ENCODE data around the gene HPSE2.

HPSE2 gene

DNA sequence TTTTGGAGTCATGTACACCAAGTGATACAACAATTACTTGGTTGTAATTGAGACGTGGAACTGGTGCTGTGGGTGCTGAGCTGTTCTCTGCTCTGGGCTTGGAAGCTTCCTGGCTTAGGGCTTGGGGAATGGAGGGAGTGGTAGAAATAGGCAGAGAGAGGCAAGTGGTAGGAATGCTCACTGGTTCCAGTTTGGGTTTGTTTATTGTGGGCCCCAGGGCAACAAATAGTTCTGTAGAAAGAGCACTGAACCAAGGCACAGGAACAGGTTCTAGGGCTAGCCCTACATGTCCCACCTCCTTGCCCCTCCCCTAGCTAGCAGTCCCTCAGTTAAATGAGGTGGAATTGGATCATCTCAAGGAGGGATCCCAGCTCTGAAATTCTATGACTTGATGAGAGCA is 622.2 kb downstream of the HPSE2 start:
- DNase-seq (ENCODE audit: low read depth), result no peak

- DNase-seq (ENCODE audit: low read depth), result peak; percentile 51
These were observed 624.2 kb downstream of the HPSE2 start for GRCh38 chr10:98611436-98611835.

GRCh38 chr10:98610836-98611235 is 624.8 kb downstream of the HPSE2 start:
- DNase-seq (ENCODE audit: low read depth), result no peak

GRCh38 chr10:98610301-98610700 is 625.4 kb downstream of the HPSE2 start:
- DNase-seq (ENCODE audit: low read depth), result no peak

- DNase-seq (ENCODE audit: low read depth), result no peak
These were observed 626.4 kb downstream of the HPSE2 start for GRCh38 chr10:98609265-98609664.

GRCh38 chr10:98608411-98608810 is 627.2 kb downstream of the HPSE2 start:
- DNase-seq (ENCODE audit: low read depth), result peak; percentile 41

DNA sequence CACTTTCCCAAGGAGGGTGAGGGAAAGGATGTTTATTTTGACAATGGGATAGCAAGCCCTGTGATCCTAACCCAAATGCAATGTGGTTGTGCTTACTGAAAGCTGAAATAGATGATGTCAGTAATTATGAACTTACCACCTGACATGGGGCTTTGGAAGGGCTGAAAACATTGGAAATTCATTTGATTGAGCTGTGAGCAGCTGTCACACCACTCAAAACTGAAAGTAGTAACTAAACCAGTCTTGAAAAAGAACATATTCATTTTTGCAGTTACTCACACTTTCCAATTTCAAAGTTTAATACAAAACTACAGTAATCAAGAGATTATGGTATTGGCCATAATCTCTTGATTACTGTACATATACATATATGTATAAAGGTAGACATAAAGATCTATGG is 633.4 kb downstream of the HPSE2 start:
- DNase-seq (ENCODE audit: low read depth), result no peak

DNA sequence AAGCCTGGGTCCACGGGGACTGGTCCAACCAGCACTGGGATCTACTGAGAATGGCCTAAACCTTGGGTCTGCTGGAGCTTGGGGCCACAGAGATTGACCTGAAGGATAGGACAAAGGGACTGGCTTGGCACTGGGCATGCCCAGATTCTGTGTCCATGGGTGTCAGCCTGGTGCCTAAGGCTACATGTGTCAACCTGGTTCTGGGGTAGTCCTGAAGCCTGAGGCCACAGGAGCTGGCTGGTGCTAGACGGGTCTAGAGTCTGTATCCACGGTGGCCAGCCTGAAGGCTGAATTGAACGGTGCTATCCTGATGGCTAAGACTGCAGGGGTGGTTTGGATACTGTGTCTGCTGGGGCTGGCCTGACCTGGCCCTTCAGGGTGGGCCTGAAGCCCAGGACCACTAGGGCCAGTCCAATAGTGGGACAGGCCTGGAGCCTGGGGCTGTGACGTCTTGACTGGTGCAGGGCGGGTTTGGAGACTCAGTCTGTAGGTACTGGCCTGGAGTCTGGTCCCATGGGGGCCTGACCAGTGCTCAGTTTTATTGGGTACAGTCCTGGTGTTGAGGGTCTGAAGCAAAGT is 636.5 kb downstream of the HPSE2 start:
- no peak for DNase-seq (ENCODE audit: low read depth)

- no peak for DNase-seq (ENCODE audit: low read depth)
These were observed 639.2 kb downstream of the HPSE2 start for GRCh38 chr10:98596404-98596803.

DNA sequence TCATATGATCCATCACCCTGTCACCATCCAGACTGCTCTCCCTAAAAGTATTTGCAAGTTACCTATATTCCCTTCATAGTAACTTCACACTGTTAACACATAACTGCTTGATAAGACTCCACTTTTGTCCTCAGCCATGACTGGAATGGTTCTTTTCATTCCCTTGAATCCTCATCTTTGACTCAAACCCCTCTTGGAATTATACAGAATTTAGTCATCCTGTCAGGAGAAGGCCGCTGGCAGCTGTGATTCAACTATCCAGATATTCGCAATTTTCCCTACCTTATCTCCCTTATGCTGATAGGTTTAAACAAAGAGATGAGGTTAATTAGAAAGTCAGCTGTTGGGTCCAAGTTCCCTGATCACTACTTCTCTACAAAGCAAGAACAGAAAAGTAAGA is 646.0 kb downstream of the HPSE2 start:
- DNase-seq (ENCODE audit: low read depth), result no peak

DNA sequence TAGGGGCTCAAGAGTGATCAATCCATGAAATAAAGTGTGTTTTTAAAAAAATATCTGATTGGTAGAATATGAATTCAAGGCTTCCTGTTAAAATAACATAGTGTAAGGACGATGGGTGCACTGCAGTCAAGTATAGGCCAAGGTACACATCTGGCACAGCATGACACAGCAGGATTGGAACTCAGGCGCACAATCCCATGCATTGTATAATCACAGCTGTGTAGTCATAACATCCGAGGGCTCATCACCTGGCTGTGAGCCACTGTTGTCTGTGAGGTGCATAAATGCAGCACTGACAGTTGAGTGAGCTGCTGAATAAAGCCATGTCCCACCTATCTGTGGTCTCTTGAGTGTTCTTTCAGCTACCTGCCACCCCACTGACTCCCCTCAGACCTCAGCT is 646.6 kb downstream of the HPSE2 start:
- peak; percentile 15 for DNase-seq (ENCODE audit: low read depth)

DNA sequence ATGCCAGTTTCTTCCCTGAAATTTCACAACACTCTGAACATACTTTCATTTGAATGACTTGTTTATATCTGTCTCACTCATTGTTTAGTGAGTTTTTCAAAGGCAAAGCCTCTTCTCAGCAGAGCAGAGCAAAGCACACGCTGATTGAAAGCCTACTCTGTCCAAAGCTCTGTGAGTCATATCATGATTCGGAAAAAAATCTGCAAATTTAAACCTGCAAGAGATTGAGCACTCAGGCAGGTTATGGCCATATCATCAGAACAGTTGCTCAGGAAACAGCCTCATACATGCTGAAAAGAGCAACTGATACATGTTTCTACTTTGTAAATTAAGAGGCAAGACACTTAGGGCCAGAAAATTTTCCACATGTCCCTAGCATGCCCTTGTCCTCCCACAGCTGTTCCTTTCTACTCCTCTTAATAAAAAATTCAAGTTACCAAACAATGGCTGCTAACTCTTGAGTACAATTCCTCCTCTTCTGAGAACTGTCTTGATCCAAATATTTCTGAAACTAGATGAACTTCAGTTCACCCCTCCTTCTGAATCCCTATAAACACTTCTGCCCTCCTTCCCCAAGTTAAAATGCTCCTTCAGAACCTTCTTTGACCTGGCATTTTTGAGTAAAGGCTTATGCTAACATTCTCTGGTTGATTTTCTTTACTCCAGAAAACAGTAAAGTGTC is 648.4 kb downstream of the HPSE2 start:
- no peak for DNase-seq (ENCODE audit: low read depth)

- no peak for DNase-seq (ENCODE audit: low read depth)
These were observed 649.6 kb downstream of the HPSE2 start for GRCh38 chr10:98586096-98586495.

DNA sequence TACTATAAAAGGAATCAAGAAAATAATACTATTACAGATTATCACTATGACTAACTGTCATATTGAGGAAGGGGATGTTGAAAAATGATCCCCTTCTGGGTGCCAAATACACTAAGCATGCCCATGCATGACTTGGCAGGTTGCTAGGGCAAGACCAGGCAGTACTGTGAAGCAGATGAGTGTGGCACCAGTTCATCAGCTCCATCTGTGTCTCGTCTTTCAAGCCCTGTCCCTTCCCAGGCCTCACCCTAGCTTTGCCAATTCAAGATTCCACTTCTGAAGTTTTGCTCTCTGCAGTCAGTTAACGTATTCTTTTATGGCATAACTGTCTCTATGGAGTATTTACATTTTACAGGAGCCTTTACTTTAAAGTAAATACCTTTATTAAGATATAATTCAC is 653.3 kb downstream of the HPSE2 start:
- DNase-seq (ENCODE audit: low read depth), result no peak

GRCh38 chr10:98577578-98577977 is 658.1 kb downstream of the HPSE2 start:
- no peak for DNase-seq (ENCODE audit: low read depth)

DNA sequence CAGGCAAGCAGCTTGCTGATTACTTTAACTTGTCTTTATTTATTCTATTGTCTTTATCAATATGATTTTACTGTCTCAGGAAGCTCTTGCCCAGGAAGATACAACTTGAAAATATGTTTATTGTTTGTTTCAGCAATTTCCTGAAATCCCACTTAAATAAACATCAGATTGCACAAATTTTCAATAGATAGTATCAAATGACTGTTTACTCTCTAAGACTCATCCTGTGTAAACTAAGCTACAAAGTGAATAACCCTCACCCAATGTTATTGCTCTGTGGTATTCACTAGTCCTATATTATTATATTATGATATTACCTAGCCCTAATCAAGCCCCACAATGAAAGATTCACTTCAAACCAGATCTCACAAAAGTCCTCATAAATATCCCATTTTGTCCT is 658.5 kb downstream of the HPSE2 start:
- no peak for DNase-seq (ENCODE audit: low read depth)

DNA sequence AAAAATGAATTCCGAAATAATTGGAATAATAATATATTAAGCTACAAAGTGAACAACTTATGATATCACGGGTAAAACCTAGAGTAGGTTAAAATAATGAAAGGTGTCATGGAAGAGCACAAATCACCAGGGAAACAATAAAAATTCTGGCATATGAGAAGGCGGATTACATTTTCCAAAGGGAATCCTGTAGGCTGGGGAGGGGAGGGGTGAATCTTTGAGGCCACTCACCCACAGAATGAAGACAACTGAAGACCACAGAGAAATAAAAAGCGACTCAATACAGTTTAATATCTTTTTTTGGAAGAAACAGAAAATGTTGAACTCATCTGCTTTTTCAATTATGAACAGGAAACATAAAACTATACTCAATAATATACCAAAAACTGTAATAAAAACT is 659.6 kb downstream of the HPSE2 start:
- DNase-seq (ENCODE audit: low read depth), result no peak

- no peak for DNase-seq (ENCODE audit: low read depth)
These were observed 663.1 kb downstream of the HPSE2 start for GRCh38 chr10:98572594-98572993.

DNA sequence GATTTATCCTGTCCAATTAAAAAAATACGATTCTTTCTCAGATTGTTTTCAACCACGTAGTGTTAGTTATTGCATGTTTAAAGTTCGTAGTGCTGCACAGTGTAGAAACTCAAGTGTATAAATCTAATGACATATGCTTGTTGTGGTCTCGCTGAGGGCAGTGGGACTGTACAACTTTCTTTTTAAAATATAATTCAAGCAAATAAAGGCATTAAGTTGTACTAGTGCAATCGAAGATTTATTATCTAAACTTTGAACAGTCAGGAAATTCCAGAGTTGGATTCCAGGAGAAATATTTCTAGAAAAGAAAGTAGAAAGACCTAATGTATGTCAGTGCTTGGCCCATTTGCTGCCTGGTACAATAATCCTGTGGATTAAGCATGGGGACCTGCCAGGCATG is 664.8 kb downstream of the HPSE2 start:
- no peak for DNase-seq (ENCODE audit: low read depth)

DNA sequence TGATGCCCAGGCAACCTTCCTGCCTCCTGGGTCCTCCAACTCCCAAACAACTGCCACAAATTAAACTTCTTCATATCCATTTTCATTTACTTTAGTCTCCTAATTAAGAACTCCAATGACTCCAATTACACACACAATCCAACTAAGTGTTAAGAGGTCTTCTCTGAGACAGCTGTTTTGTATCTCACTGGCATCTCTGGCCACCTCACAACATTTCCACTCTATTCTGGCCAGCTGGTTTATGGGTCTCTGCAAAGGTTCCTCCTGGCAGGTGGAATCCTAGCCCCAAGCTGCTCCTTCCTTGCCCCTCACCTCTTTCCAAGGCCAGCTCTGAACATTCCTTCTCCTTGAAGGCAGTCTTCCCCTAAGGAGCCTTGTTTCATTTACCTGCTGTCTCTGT is 665.8 kb downstream of the HPSE2 start:
- no peak for DNase-seq (ENCODE audit: low read depth)

GRCh38 chr10:98568551-98568950 is 667.1 kb downstream of the HPSE2 start:
- no peak for DNase-seq (ENCODE audit: low read depth)

- no peak for DNase-seq (ENCODE audit: low read depth)
These were observed 668.1 kb downstream of the HPSE2 start for GRCh38 chr10:98567391-98568133.

GRCh38 chr10:98563811-98564210 is 671.8 kb downstream of the HPSE2 start:
- no peak for DNase-seq (ENCODE audit: low read depth)

GRCh38 chr10:98560565-98560964 is 675.1 kb downstream of the HPSE2 start:
- no peak for DNase-seq (ENCODE audit: low read depth)

Data from fibroblast of gingiva (primary cell).